HG02938 (cell line): ENCODE results near the gene NGEF.
"Not testable (repeated sequence)": the region's sequence is repeated elsewhere in the genome, so short reads cannot be mapped to it uniquely, and the experiment has no call there.

Experiments used
- ATAC-seq: cut with Tn5 transposase; IDR thresholded peaks from one replicate; pipeline ENCODE4 v1.9.1; 2021; ENCODE audit warnings: mild to moderate bottlenecking, moderate library complexity; ENCODE audit not compliant: unreplicated experiment

The NGEF gene

GRCh38 chr2:232873909-232874641 lies 139.0 kb downstream of the NGEF start:
- no peak for ATAC-seq

GRCh38 chr2:232873292-232873908 lies 139.7 kb downstream of the NGEF start:
- no peak for ATAC-seq

GRCh38 chr2:232872826-232873225 lies 140.2 kb downstream of the NGEF start:
- ATAC-seq, result no peak

- no peak for ATAC-seq
These were observed 141.0 kb downstream of the NGEF start for GRCh38 chr2:232871835-232872736.

- ATAC-seq, result no peak
These were observed 141.6 kb downstream of the NGEF start for GRCh38 chr2:232871418-232871834.

- no peak for ATAC-seq
These were observed 142.2 kb downstream of the NGEF start for GRCh38 chr2:232870766-232871371.

GRCh38 chr2:232870018-232870765 lies 142.9 kb downstream of the NGEF start, which contains the start of gene SNORC:
Gene SNORC, plus strand, starts transcription at chr2:232870264. Its CDS starts 78 bp downstream, at chr2:232870342.
- ATAC-seq, result no peak

GRCh38 chr2:232869138-232870017 lies 143.7 kb downstream of the NGEF start:
- ATAC-seq, result no peak

- no peak for ATAC-seq
These were observed 147.0 kb downstream of the NGEF start for GRCh38 chr2:232866104-232866503.

- ATAC-seq, result no peak
These were observed 147.9 kb downstream of the NGEF start for GRCh38 chr2:232865165-232865564.

GRCh38 chr2:232863996-232864395 lies 149.1 kb downstream of the NGEF start:
- no peak for ATAC-seq

- ATAC-seq, result no peak
These were observed 151.7 kb downstream of the NGEF start for GRCh38 chr2:232861353-232861752.

- no peak for ATAC-seq
These were observed 152.3 kb downstream of the NGEF start for GRCh38 chr2:232860593-232861241.

- no peak for ATAC-seq
These were observed 153.6 kb downstream of the NGEF start for GRCh38 chr2:232859385-232859916.

- ATAC-seq, result no peak
These were observed 155.9 kb downstream of the NGEF start for GRCh38 chr2:232857158-232857563.

GRCh38 chr2:232854082-232854481 lies 159.0 kb downstream of the NGEF start:
- ATAC-seq, result no peak

- ATAC-seq, result no peak
These were observed 160.4 kb downstream of the NGEF start for GRCh38 chr2:232852676-232853075.

- ATAC-seq, result not testable (repeated sequence)
These were observed 161.0 kb downstream of the NGEF start for GRCh38 chr2:232852081-232852480.

GRCh38 chr2:232850039-232850438 lies 163.0 kb downstream of the NGEF start:
- ATAC-seq, result no peak
